ENCODE results near the gene TAS2R3.

DNA sequence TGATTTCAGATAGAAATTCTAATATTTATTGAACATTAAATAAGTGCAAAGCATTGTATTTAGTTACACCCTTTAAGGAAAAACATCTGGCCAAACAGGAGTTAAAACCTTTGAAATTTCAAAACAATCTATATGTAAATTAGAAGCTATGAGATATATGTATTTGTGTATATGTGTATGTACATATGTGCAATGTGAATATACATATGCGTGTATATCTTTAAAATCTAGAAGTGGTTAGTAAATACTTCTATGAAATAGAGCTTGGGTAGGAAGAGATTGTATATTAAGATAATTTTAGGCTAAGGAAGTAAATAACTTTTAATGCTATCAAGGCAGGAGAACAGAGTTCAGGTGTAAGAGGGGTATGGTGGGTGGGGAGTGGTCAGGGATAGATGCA is 46.4 kb upstream of the TAS2R3 start:
- TF ChIP-seq, protein P1, sequence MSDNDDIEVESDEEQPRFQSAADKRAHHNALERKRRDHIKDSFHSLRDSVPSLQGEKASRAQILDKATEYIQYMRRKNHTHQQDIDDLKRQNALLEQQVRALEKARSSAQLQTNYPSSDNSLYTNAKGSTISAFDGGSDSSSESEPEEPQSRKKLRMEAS (IDR thresholded peaks at IDR 0.05): no peak
- TF ChIP-seq, protein P2, sequence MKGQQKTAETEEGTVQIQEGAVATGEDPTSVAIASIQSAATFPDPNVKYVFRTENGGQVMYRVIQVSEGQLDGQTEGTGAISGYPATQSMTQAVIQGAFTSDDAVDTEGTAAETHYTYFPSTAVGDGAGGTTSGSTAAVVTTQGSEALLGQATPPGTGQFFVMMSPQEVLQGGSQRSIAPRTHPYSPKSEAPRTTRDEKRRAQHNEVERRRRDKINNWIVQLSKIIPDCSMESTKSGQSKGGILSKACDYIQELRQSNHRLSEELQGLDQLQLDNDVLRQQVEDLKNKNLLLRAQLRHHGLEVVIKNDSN (IDR thresholded peaks at IDR 0.05): no peak
- no peak for TF ChIP-seq RAD21 (IDR thresholded peaks at IDR 0.05; ENCODE audit: low read depth)
- no peak for TF ChIP-seq ZBTB7A (IDR thresholded peaks at IDR 0.05; ENCODE audit: low read depth)
- TF ChIP-seq, protein P3, sequence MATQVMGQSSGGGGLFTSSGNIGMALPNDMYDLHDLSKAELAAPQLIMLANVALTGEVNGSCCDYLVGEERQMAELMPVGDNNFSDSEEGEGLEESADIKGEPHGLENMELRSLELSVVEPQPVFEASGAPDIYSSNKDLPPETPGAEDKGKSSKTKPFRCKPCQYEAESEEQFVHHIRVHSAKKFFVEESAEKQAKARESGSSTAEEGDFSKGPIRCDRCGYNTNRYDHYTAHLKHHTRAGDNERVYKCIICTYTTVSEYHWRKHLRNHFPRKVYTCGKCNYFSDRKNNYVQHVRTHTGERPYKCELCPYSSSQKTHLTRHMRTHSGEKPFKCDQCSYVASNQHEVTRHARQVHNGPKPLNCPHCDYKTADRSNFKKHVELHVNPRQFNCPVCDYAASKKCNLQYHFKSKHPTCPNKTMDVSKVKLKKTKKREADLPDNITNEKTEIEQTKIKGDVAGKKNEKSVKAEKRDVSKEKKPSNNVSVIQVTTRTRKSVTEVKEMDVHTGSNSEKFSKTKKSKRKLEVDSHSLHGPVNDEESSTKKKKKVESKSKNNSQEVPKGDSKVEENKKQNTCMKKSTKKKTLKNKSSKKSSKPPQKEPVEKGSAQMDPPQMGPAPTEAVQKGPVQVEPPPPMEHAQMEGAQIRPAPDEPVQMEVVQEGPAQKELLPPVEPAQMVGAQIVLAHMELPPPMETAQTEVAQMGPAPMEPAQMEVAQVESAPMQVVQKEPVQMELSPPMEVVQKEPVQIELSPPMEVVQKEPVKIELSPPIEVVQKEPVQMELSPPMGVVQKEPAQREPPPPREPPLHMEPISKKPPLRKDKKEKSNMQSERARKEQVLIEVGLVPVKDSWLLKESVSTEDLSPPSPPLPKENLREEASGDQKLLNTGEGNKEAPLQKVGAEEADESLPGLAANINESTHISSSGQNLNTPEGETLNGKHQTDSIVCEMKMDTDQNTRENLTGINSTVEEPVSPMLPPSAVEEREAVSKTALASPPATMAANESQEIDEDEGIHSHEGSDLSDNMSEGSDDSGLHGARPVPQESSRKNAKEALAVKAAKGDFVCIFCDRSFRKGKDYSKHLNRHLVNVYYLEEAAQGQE (IDR thresholded peaks at IDR 0.05; ENCODE audit: low read depth): no peak
- TF ChIP-seq EGR1 (IDR thresholded peaks at IDR 0.05): no peak
- TF ChIP-seq NFIC (IDR thresholded peaks at IDR 0.05): no peak
- no peak for TF ChIP-seq YY1 (IDR thresholded peaks at IDR 0.05; ENCODE audit: low read depth)
- TF ChIP-seq EP300 (IDR thresholded peaks at IDR 0.05; ENCODE audit: borderline replicate concordance): no peak
- no peak for TF ChIP-seq TAF1 (IDR thresholded peaks at IDR 0.05; ENCODE audit: low read depth)
- no peak for TF ChIP-seq FOXM1 (IDR thresholded peaks at IDR 0.05; ENCODE audit: borderline replicate concordance, low read depth)

Data from Ishikawa (cell line).